Fibroblast of pulmonary artery (primary cell): Measurements from ENCODE around the gene CDS1.

Experiments used
- DNase-seq: peaks from one replicate; pipeline ENCODE4 v3.0.0-alpha.2; 2010; ENCODE audit warnings: low read depth
- H3K4me3 ChIP-seq: replicated peaks from 2 replicates; pipeline ENCODE4 v1.5.1; 2011; ENCODE audit warnings: low read depth, mild to moderate bottlenecking, control low read depth, low read length, moderate library complexity
- TF ChIP-seq, protein P1 (sequence below): IDR thresholded peaks from 2 replicates; pipeline ENCODE4 v1.5.1; 2011; ENCODE audit warnings: mild to moderate bottlenecking, control low read depth, low read length, inconsistent platforms; ENCODE audit errors: missing control alignments

CDS1 gene

DNA sequence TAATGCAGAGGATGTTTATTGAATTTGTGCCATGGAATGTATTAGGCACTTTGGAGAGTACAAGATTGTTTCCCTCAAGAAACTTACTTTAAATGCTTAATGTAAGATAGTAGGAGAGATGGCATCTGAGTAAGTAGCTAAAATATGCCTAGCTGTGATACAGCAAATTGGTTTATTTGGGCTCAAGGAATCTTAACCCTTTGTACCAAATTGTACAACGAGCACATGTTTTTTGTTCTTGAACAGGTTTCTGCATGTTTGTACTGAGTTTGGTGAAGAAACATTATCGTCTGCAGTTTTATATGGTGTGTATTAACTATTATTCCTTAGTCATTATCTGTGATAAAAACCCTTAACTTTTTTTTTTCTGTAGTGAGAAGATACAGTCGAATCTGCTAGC, 48.6 kb downstream of the CDS1 start:
- TF ChIP-seq, protein P1, sequence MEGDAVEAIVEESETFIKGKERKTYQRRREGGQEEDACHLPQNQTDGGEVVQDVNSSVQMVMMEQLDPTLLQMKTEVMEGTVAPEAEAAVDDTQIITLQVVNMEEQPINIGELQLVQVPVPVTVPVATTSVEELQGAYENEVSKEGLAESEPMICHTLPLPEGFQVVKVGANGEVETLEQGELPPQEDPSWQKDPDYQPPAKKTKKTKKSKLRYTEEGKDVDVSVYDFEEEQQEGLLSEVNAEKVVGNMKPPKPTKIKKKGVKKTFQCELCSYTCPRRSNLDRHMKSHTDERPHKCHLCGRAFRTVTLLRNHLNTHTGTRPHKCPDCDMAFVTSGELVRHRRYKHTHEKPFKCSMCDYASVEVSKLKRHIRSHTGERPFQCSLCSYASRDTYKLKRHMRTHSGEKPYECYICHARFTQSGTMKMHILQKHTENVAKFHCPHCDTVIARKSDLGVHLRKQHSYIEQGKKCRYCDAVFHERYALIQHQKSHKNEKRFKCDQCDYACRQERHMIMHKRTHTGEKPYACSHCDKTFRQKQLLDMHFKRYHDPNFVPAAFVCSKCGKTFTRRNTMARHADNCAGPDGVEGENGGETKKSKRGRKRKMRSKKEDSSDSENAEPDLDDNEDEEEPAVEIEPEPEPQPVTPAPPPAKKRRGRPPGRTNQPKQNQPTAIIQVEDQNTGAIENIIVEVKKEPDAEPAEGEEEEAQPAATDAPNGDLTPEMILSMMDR: no peak
- no peak overlapping the region for H3K4me3 ChIP-seq
- DNase-seq: peak; percentile 16

DNA sequence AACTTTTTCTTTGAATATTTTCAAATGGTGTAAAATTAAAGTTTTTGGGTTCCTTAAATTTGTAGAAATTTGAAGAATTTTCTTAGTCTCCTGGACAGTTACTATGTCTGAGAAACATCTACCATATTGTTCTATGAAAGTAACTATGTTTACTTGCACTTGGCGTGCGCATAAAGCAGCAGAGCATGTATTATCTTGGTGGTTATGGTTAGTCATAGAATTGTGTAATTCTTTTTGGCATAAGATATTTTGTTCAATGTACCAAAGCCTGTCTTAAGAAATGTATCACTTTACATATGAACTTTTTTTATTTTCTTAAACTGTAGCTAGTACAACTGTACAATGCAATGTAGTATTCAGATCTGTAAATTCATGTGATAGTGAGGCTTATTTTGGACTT, 49.2 kb downstream of the CDS1 start:
- peak; percentile 93 for DNase-seq
- TF ChIP-seq, protein P1: no peak
- no peak overlapping the region for H3K4me3 ChIP-seq

DNA sequence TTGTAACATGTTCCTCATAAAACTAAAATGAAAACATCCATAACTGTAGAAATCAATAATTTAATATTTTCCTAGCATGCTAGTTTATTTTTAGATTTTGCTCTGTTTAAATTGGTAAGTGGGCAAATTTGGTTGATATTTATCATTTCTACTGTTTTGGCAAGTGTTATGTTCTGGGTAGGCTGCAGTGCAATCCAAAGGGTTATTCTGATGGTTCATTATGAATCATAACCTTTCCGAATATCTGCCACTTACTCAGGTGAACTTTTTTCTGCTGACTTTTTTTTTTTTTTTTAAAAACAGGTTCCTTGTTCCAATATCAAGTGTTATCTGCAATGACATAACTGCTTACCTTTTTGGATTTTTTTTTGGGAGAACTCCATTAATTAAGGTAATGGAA, 52.0 kb downstream of the CDS1 start:
- DNase-seq: no peak
- H3K4me3 ChIP-seq: no peak overlapping the region
- TF ChIP-seq, protein P1: no peak

DNA sequence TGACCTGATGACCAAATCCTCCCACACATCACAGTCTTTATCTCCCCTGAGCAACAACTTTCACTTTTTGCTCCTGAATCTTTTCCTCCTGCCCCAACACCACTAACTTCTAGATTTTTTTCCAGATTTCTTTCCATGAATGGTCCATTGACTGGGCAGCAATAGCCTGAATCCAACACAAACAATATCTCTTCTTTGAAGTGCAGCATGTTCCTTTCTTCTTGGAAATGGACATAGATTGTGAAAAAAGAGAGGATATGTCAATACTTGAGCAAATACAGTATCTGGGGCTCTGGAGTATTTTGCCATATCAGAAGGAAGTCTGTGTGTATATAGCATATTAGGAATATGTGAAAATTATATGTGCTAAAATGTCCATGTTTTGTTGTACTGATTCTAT, 55.2 kb downstream of the CDS1 start:
- no peak for DNase-seq
- TF ChIP-seq, protein P1: no peak
- H3K4me3 ChIP-seq: no peak overlapping the region

DNA sequence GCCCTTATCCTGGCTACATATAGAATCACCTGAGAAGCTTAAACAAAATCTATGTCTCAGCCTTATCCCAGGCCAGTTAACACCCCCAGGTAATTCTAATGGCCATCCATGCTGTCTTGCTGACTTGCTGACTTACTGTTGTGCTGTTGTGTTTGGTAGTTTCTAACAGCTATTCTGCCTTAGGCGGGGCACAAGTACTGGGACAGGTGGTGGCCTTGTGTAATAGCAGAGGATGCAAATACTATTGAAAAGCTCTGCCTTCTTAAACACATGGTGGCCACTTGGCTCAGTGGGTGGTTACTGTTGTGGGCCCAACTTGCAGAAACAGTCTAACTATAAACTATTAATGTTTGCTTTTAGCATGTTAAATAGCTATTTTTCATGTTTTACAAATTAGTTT, 56.2 kb downstream of the CDS1 start:
- no peak for DNase-seq
- TF ChIP-seq, protein P1: no peak

DNA sequence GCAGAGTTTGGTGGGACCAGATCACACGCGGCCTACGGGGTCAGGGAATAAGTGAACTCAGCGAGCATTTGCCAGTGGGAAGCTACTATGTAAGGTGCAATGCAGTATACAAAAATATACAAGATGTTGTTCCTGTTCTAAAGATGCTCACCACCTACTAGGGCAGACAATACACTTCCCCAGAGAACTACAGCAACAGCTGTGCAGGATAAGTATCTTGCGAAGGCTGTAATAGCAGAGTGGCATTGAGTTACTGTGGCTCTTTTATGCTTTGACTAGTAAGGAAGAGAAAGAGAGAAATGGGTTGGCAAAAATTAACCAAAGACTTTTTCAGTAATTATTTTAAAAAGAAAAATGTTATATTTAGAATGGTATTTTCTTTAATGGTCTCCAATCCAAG, 61.2 kb downstream of the CDS1 start:
- H3K4me3 ChIP-seq: no peak overlapping the region
- no peak for DNase-seq
- TF ChIP-seq, protein P1: no peak

More for the DNA sequence above, 56.2 kb downstream of the CDS1 start:
- no peak overlapping the region for H3K4me3 ChIP-seq

DNA sequence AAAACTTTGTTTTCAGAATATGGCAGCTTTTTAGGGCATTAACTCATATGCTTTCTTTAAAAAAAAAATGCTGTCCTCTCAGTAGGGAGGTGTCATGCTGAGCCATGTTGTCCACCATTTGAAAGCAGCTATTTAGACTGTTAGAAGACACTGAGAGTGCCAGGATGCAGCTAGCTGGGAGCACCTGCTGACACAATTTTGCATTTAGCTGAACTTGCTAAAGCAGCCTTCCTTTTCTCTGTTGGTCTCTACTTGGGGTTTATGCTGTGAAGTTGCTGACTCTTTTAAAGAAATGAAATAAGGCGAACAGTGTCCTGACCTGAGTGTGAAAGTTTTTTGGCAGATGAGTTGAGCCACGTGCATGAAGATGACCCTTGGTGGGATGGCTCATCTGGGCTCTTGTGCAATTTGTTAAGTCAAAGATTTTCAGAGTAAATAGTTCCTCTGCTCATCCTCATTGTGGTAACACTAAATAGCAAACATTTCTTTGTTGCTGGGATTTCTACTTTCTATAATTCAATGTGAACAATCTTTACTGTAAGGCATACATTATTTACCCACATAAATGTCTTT, 64.5 kb downstream of the CDS1 start:
- TF ChIP-seq, protein P1: no peak
- H3K4me3 ChIP-seq: no peak overlapping the region
- no peak for DNase-seq
